Activated naive CD4-positive, alpha-beta T cell treated with anti-CD3 and anti-CD28 coated beads, Interleukin-2, amount 50 U/mL, for 24 hours (primary cell): ENCODE data around the gene CLEC16A.

Experiments
- H3K27ac Mint-ChIP-seq: one replicate; pipeline ENCODE4 v1.8.0; 2021; ENCODE audit warnings: mild to moderate bottlenecking, mixed read lengths
- H3K27me3 Mint-ChIP-seq: one replicate; pipeline ENCODE4 v1.8.0; 2021; ENCODE audit warnings: mixed read lengths
- H3K36me3 Mint-ChIP-seq: one replicate; pipeline ENCODE4 v1.8.0; 2021; ENCODE audit warnings: mixed read lengths
- H3K4me1 Mint-ChIP-seq: one replicate; pipeline ENCODE4 v1.8.0; 2021; ENCODE audit warnings: mixed read lengths
- H3K4me3 Mint-ChIP-seq: one replicate; pipeline ENCODE4 v1.8.0; 2021; ENCODE audit warnings: mild to moderate bottlenecking, mixed read lengths
- H3K9me3 Mint-ChIP-seq: one replicate; pipeline ENCODE4 v1.8.0; 2021; ENCODE audit warnings: mixed read lengths

The CLEC16A gene

DNA sequence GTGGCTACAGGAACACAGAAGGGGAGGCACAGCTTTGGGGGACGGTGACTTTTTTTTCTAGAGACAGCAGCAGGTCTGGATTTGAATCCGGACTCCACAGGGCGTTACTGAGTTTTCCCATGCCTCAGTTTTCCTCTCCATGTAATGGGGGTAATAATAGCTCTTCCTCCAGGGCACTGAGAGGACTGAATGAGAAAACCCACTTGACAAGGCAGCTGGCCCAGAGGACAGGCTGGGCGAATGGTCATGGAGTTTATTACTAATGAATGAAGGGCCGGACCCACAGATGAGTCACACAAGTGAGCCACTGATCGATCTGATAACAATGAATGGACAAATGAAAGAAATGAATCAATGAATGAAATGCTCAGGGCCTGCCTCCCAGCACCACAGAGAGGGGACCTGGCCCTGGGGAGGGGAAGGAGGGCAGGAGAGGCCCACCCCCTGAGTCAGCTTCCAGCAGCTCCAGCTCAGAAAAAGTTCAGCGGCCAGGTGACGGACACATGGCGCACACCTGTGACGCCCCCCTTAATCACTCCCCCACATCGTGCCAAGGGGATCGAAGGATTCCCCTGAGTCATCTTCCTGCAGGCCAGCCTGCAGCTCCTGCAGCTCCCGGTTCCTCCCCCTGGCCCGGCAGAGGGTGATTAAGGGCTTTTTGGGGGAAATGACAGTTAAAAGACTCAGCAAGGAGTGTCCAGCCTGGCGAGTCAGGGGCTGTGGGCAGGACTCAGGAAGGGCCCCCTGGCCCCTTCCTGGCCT lies 257.3 kb downstream of the CLEC16A start:
- Mint-ChIP-seq H3K4me1 (peaks cover 12% of the 10 kb centered on the region), H3K36me3 (no peaks in the 10 kb centered on the region), H3K9me3 (no peaks in the 10 kb centered on the region), H3K4me3 (no peak overlapping the region), H3K27me3 (no peaks in the 10 kb centered on the region), H3K27ac (peak overlapping the region; percentile 57)

GRCh38 chr16:11202260-11203091 lies 258.1 kb downstream of the CLEC16A start:
- H3K36me3 Mint-ChIP-seq, result peaks cover 2% of the 10 kb centered on the region
- H3K4me3 Mint-ChIP-seq, result no peak overlapping the region

GRCh38 chr16:11203111-11203623 lies 258.8 kb downstream of the CLEC16A start:
- peaks cover 18% of the 10 kb centered on the region for H3K4me1 Mint-ChIP-seq
- no peak overlapping the region for H3K4me3 Mint-ChIP-seq
- H3K36me3 Mint-ChIP-seq, result peaks cover 2% of the 10 kb centered on the region
- H3K9me3 Mint-ChIP-seq, result no peaks in the 10 kb centered on the region
- no peak overlapping the region for H3K27ac Mint-ChIP-seq
- H3K27me3 Mint-ChIP-seq, result no peaks in the 10 kb centered on the region

More at GRCh38 chr16:11202260-11203091, 258.1 kb downstream of the CLEC16A start:
- H3K27ac Mint-ChIP-seq, result no peak overlapping the region
- no peaks in the 10 kb centered on the region for H3K27me3 Mint-ChIP-seq
- no peaks in the 10 kb centered on the region for H3K9me3 Mint-ChIP-seq
- peaks cover 20% of the 10 kb centered on the region for H3K4me1 Mint-ChIP-seq

GRCh38 chr16:11204513-11205047 lies 260.2 kb downstream of the CLEC16A start:
- H3K36me3 Mint-ChIP-seq, result peaks cover 2% of the 10 kb centered on the region
- H3K4me1 Mint-ChIP-seq, result peaks cover 13% of the 10 kb centered on the region
- H3K27ac Mint-ChIP-seq, result no peak overlapping the region
- no peaks in the 10 kb centered on the region for H3K27me3 Mint-ChIP-seq
- no peaks in the 10 kb centered on the region for H3K9me3 Mint-ChIP-seq
- no peak overlapping the region for H3K4me3 Mint-ChIP-seq

DNA sequence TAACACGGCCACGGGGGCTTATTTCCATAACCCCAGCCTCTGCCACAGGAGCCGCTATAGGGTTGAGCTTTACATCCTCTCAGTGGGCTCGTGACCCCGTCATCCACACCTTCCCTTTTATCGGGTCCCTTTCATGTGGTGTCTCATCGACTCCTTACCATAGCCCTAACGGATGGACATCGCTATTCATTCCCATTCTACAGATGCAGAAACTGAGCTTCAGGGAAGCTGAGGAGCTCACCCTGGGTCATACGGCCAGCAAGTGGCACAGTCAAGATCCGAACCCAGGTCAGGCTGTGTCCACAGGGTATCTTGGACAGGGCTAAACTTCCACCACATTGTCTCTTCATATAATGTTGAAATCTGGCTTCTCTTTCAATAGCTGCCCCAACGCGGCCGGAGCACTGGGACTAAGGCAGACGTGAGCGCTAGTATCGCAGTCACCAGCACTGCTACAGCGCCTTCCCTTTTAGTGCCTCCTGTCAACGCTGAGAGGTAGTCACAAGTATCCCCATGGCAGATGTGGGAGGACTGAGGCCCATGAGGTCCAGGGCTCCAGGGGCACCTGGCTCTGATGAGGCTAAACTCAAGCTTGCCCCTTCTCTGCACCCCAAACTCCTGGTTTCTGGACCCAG lies 260.8 kb downstream of the CLEC16A start:
- H3K36me3 Mint-ChIP-seq, result peaks cover 2% of the 10 kb centered on the region
- H3K27me3 Mint-ChIP-seq, result no peaks in the 10 kb centered on the region
- no peaks in the 10 kb centered on the region for H3K9me3 Mint-ChIP-seq
- H3K4me1 Mint-ChIP-seq, result peaks cover 13% of the 10 kb centered on the region
- H3K4me3 Mint-ChIP-seq, result no peak overlapping the region
- H3K27ac Mint-ChIP-seq, result no peak overlapping the region

- Mint-ChIP-seq H3K9me3 (no peaks in the 10 kb centered on the region), H3K4me3 (no peak overlapping the region), H3K36me3 (peaks cover 2% of the 10 kb centered on the region), H3K27ac (no peak overlapping the region), H3K4me1 (peaks cover 13% of the 10 kb centered on the region), H3K27me3 (no peaks in the 10 kb centered on the region)
These were observed 261.6 kb downstream of the CLEC16A start for GRCh38 chr16:11205754-11206581.

DNA sequence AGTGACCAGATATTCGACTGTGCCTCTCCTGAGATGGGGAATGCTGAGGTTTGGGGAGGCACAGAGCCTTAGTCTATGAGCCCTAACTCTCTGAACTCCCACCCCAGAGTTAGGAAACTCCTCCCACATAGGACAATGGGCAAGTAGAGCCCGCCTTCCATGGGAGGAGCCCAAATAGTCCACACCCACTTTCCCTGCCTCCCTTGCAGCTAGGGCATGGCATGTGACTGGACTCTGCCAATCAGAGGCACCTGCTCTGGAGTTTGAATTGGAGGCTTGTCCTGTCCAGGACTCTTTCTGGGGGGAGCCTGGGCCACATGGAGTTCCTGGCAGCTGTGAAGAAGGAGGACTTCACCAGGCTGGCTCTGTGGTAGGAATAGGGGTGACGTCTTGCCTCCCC lies 263.3 kb downstream of the CLEC16A start:
- Mint-ChIP-seq H3K4me3 (no peak overlapping the region), H3K9me3 (no peaks in the 10 kb centered on the region), H3K27me3 (no peaks in the 10 kb centered on the region), H3K36me3 (peaks cover 2% of the 10 kb centered on the region), H3K27ac (no peak overlapping the region), H3K4me1 (peaks cover 13% of the 10 kb centered on the region)

GRCh38 chr16:11208916-11209665 lies 264.7 kb downstream of the CLEC16A start:
- Mint-ChIP-seq H3K27ac (no peak overlapping the region), H3K4me1 (peaks cover 13% of the 10 kb centered on the region), H3K4me3 (no peak overlapping the region), H3K36me3 (peaks cover 2% of the 10 kb centered on the region), H3K27me3 (no peaks in the 10 kb centered on the region), H3K9me3 (no peaks in the 10 kb centered on the region)

DNA sequence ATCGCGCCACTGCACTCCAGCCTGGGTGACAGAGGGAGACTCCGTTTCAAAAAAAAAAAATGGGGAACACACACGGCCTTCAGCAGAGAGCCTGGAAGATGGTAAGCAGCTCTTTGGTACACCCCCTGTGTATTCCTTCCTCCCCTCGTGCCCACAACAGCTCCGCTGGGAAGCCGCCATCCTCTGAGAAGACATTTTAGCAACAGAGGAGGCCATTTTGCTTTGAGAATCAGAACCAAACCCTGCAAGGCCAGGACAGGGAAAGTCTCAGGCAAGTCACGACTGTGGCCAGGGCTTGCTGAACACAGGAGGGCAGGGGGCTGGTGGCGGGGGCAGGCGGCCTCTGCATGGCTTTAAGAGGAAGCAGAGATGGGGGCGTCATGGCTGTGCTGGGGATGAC lies 265.9 kb downstream of the CLEC16A start:
- Mint-ChIP-seq H3K4me3 (no peak overlapping the region), H3K27ac (no peak overlapping the region), H3K9me3 (no peaks in the 10 kb centered on the region), H3K27me3 (no peaks in the 10 kb centered on the region), H3K4me1 (peaks cover 13% of the 10 kb centered on the region), H3K36me3 (peaks cover 2% of the 10 kb centered on the region)

GRCh38 chr16:11211061-11211976 lies 267.0 kb downstream of the CLEC16A start:
- H3K4me3 Mint-ChIP-seq, result no peak overlapping the region
- no peaks in the 10 kb centered on the region for H3K27me3 Mint-ChIP-seq
- peaks cover 5% of the 10 kb centered on the region for H3K36me3 Mint-ChIP-seq
- H3K4me1 Mint-ChIP-seq, result peaks cover 11% of the 10 kb centered on the region
- H3K27ac Mint-ChIP-seq, result no peak overlapping the region
- H3K9me3 Mint-ChIP-seq, result no peaks in the 10 kb centered on the region

- Mint-ChIP-seq H3K4me3 (no peak overlapping the region), H3K9me3 (no peaks in the 10 kb centered on the region), H3K36me3 (peaks cover 4% of the 10 kb centered on the region), H3K27ac (no peak overlapping the region), H3K27me3 (no peaks in the 10 kb centered on the region), H3K4me1 (peaks cover 2% of the 10 kb centered on the region)
These were observed 267.8 kb downstream of the CLEC16A start for GRCh38 chr16:11211977-11212797.

- Mint-ChIP-seq H3K9me3 (no peaks in the 10 kb centered on the region), H3K4me1 (no peaks in the 10 kb centered on the region), H3K4me3 (no peak overlapping the region), H3K36me3 (peaks cover 5% of the 10 kb centered on the region), H3K27me3 (no peaks in the 10 kb centered on the region), H3K27ac (no peak overlapping the region)
These were observed 268.4 kb downstream of the CLEC16A start for GRCh38 chr16:11212798-11213196.

GRCh38 chr16:11213373-11213772 lies 269.0 kb downstream of the CLEC16A start:
- no peak overlapping the region for H3K4me3 Mint-ChIP-seq
- no peaks in the 10 kb centered on the region for H3K27me3 Mint-ChIP-seq
- H3K4me1 Mint-ChIP-seq, result no peaks in the 10 kb centered on the region
- peaks cover 7% of the 10 kb centered on the region for H3K36me3 Mint-ChIP-seq
- no peaks in the 10 kb centered on the region for H3K9me3 Mint-ChIP-seq
- no peak overlapping the region for H3K27ac Mint-ChIP-seq
